Esophagus muscularis mucosa (tissue), 4 donors: Measurements from ENCODE around the gene FRRS1.

Source experiments
- CTCF ChIP-seq, 3 experiments: fragments of 200-600 bp in 2 of 3; fragments of 450-650 bp in 1 of 3; sonication (generic) in 2 of 3; IDR thresholded peaks; one replicate each; pipeline ENCODE4 v1.5.1; 2017 to 2019; ENCODE audit warnings: antibody characterized with exemption in 3 of 3, mild to moderate bottlenecking in 2 of 3, moderate library complexity in 1 of 3
- EP300 ChIP-seq: sonication (generic); formaldehyde crosslinking; IDR thresholded peaks from one replicate; pipeline ENCODE4 v1.6.1; 2017; ENCODE audit warnings: antibody characterized with exemption
- POLR2A ChIP-seq: fragments of 450-650 bp; IDR thresholded peaks from one replicate; pipeline ENCODE4 v1.6.1; 2017; ENCODE audit warnings: antibody characterized with exemption, moderate library complexity, mild to moderate bottlenecking, low read depth
- POLR2AphosphoS5 ChIP-seq, 2 donors: sonication (generic); formaldehyde crosslinking; IDR thresholded peaks; one replicate each; pipeline ENCODE4 v1.6.1; 2017; ENCODE audit warnings: antibody characterized with exemption in 2 of 2

GRCh38 chr1:99669821-99670220 lies 96.6 kb downstream of the FRRS1 start:
- no peak for TF ChIP-seq POLR2A
- TF ChIP-seq CTCF (IDR thresholded peaks at IDR 0.05): no peak
- TF ChIP-seq POLR2AphosphoS5 (IDR thresholded peaks at IDR 0.05): no peak
- no peak for TF ChIP-seq EP300
